Gastrocnemius medialis (tissue), 4 donors: ENCODE measurements around the gene ALDOA. TPM values are rescaled to one million over a fixed set of nuclear protein-coding genes. Genes with fewer than 3 reads are reported as not detected.
A peak's percentile ranks its signal among the peaks of the same experiment; 100 is the strongest.

ENCODE experiments used
- ATAC-seq, 2 donors: fragments of 150-250 bp; one replicate each; pipeline ENCODE4 v1.9.1; 2016
- DNase-seq, 2 donors: peaks; one replicate each; pipeline ENCODE4 v3.0.0-alpha.2; 2019
- H3K27ac ChIP-seq, 4 donors: fragments of 200-600 bp; sonication (generic); 1 replicate in 1 of 4; 2 replicates in 3 of 4; pipeline ENCODE4 v1.5.1; 2016 to 2018; ENCODE audit warnings: mild to moderate bottlenecking in 2 of 4, moderate library complexity in 1 of 4
- H3K27me3 ChIP-seq, 3 donors: fragments of 200-600 bp; sonication (generic) in 2 of 3; 1 replicate in 1 of 3; 2 replicates in 2 of 3; pipeline versions ENCODE4 v1.5.1 to v1.6.0; 2016 to 2019; ENCODE audit warnings: mild to moderate bottlenecking in 1 of 3, moderate library complexity in 1 of 3
- H3K36me3 ChIP-seq, 2 donors: fragments of 200-600 bp; sonication (generic) in 1 of 2; one replicate each; pipeline ENCODE4 v1.5.1; 2017 to 2018
- H3K4me1 ChIP-seq, 2 donors: fragments of 200-600 bp; sonication (generic) in 1 of 2; one replicate each; pipeline ENCODE4 v1.5.1; 2016 to 2017; ENCODE audit warnings: mild to moderate bottlenecking in 2 of 2
- H3K4me3 ChIP-seq, 4 donors: fragments of 200-600 bp; sonication (generic) in 3 of 4; 1 replicate in 1 of 4; 2 replicates in 3 of 4; pipeline ENCODE4 v1.5.1; 2016 to 2019; ENCODE audit warnings: mild to moderate bottlenecking in 2 of 4
- H3K9me3 ChIP-seq, 3 donors: fragments of 200-600 bp; sonication (generic) in 2 of 3; 1 replicate in 1 of 3; 2 replicates in 2 of 3; pipeline ENCODE4 v1.5.1; 2016 to 2019
- POLR2A ChIP-seq, 2 donors: fragments of 450-650 bp; IDR thresholded peaks; one replicate each; pipeline ENCODE4 v1.6.1; 2017; ENCODE audit warnings: antibody characterized with exemption in 2 of 2, mild to moderate bottlenecking in 2 of 2, moderate library complexity in 2 of 2
- in situ Hi-C, 4 donors: fragments of 200-750 bp; cut with MboI; loops; one replicate each; pipeline versions ENCODE4 v1.15.0 to v1.8.0; 2017; ENCODE audit warnings: low sequenced_read_pairs in 4 of 4
- intact Hi-C: fragments of 100-400 bp; cut with DNase I; formaldehyde crosslinking; loops from one replicate; pipeline ENCODE4 v1.15.1; 2023; ENCODE audit warnings: low total_unique reads
- total RNA-seq, 4 donors: library from RNA; depleted of rRNA; stranded (reverse); fragments of >200 nt; gene quantifications; one replicate each; pipeline versions ENCODE4 v1.1.0 to v1.2.3, GENCODE V29; 2016
- TF ChIP-seq, protein P1 (sequence below), 5 experiments: fragments of 450-650 bp in 3 of 5; fragments of 200-600 bp in 2 of 5; sonication (generic) in 2 of 5; IDR thresholded peaks in 4 of 5; conservative IDR thresholded peaks in 1 of 5; 1 replicate in 4 of 5; 2 replicates in 1 of 5; pipeline ENCODE4 v1.5.1; 2016 to 2019; ENCODE audit warnings: antibody characterized with exemption in 5 of 5, mild to moderate bottlenecking in 3 of 5, moderate library complexity in 3 of 5

The ALDOA gene
- total RNA-seq, 4 donors from 2014 or later = 6,096 to 10,805 (median 7,093) TPM

DNA sequence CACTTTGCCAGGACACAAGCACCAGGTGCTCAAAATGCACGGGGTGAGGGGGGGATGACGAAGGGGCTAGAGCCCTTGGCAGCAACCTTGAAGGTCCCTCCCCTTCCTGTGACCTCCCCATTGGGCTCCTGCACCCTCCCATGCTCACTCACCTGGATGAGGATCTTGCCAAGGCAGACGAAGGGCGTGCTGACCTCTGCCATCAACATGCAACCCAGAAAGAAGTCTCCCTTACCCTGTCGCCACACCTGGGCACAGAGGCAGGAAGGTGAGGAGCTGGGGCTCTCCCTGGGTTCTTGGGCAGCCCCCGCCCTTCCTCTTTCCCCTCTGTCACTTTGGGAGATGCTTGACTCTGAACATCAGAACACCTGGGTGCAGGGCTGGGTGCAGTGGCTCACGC, 40.0 kb upstream of the ALDOA start:
- no peak for TF ChIP-seq POLR2A (IDR thresholded peaks at IDR 0.05)
- TF ChIP-seq, protein P1, sequence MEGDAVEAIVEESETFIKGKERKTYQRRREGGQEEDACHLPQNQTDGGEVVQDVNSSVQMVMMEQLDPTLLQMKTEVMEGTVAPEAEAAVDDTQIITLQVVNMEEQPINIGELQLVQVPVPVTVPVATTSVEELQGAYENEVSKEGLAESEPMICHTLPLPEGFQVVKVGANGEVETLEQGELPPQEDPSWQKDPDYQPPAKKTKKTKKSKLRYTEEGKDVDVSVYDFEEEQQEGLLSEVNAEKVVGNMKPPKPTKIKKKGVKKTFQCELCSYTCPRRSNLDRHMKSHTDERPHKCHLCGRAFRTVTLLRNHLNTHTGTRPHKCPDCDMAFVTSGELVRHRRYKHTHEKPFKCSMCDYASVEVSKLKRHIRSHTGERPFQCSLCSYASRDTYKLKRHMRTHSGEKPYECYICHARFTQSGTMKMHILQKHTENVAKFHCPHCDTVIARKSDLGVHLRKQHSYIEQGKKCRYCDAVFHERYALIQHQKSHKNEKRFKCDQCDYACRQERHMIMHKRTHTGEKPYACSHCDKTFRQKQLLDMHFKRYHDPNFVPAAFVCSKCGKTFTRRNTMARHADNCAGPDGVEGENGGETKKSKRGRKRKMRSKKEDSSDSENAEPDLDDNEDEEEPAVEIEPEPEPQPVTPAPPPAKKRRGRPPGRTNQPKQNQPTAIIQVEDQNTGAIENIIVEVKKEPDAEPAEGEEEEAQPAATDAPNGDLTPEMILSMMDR (IDR thresholded peaks at IDR 0.05 in 4 of 5, conservative IDR thresholded peaks at IDR 0.05 in 1 of 5) = no peak
- Histone ChIP-seq H3K4me1 (peaks cover 5 to 8% of the 10 kb centered on the region in 2 donors), H3K9me3 (no peaks in the 10 kb centered on the region), H3K27me3 (peaks cover 4 to 20% (median 12%) of the 10 kb centered on the region in 3 donors), H3K36me3 (no peaks in the 10 kb centered on the region), H3K27ac (no peak overlapping the region), H3K4me3 (no peak overlapping the region)
- intact Hi-C loops (loop anchor here (10.0 kb wide), 1 partner anchor 161 kb away; the partner anchor contains the start of gene CDIPT), in situ Hi-C loops (loop anchor here in 3 of 4 donors (5.0 to 25.0 kb wide), 3 partner anchors 321 to 338 kb away; partner anchors contain the start of gene QPRT (in 1 of the 3))
- ATAC-seq (no peak), DNase-seq (no peak)

- Histone ChIP-seq H3K4me1 (peaks cover under 1 to 13% of the 10 kb centered on the region in 2 donors), H3K27ac (no peak overlapping the region), H3K4me3 (no peak overlapping the region), H3K27me3 (peaks cover 9 to 29% (median 15%) of the 10 kb centered on the region in 3 donors), H3K36me3 (no peaks in the 10 kb centered on the region), H3K9me3 (no peaks in the 10 kb centered on the region)
- in situ Hi-C loops = loop anchor here in 3 of 4 donors (5.0 to 25.0 kb wide), 3 partner anchors 322 to 339 kb away; partner anchors contain the start of gene QPRT (in 1 of the 3)
- DNase-seq = no peak
- TF ChIP-seq, protein P1 (IDR thresholded peaks at IDR 0.05 in 4 of 5, conservative IDR thresholded peaks at IDR 0.05 in 1 of 5) = no peak
- TF ChIP-seq POLR2A (IDR thresholded peaks at IDR 0.05) = no peak
- no peak for ATAC-seq
- intact Hi-C loops = loop anchor here (10.0 kb wide), 1 partner anchor 162 kb away; the partner anchor contains the start of gene CDIPT
Observed at GRCh38 chr16:30026449-30026848, 39.1 kb upstream of the ALDOA start.

- peaks cover 0 to 15% of the 10 kb centered on the region in 2 donors for H3K4me1 ChIP-seq
- H3K4me3 ChIP-seq = no peak overlapping the region
- ATAC-seq = no peak
- DNase-seq = no peak
- H3K27ac ChIP-seq = no peak overlapping the region
- H3K27me3 ChIP-seq = peaks cover 22 to 41% (median 29%) of the 10 kb centered on the region in 3 donors
- in situ Hi-C loops (loop anchor here in 3 of 4 donors (5.0 to 25.0 kb wide), 3 partner anchors 323 to 341 kb away; partner anchors contain the start of gene QPRT (in 1 of the 3)), intact Hi-C loops (loop anchor here (10.0 kb wide), 1 partner anchor 163 kb away; the partner anchor contains the start of gene CDIPT)
- no peaks in the 10 kb centered on the region for H3K9me3 ChIP-seq
- TF ChIP-seq POLR2A (IDR thresholded peaks at IDR 0.05) = no peak
- TF ChIP-seq, protein P1 (IDR thresholded peaks at IDR 0.05 in 4 of 5, conservative IDR thresholded peaks at IDR 0.05 in 1 of 5) = no peak
- H3K36me3 ChIP-seq = no peaks in the 10 kb centered on the region
Observed at GRCh38 chr16:30027588-30028437, 37.7 kb upstream of the ALDOA start.

DNA sequence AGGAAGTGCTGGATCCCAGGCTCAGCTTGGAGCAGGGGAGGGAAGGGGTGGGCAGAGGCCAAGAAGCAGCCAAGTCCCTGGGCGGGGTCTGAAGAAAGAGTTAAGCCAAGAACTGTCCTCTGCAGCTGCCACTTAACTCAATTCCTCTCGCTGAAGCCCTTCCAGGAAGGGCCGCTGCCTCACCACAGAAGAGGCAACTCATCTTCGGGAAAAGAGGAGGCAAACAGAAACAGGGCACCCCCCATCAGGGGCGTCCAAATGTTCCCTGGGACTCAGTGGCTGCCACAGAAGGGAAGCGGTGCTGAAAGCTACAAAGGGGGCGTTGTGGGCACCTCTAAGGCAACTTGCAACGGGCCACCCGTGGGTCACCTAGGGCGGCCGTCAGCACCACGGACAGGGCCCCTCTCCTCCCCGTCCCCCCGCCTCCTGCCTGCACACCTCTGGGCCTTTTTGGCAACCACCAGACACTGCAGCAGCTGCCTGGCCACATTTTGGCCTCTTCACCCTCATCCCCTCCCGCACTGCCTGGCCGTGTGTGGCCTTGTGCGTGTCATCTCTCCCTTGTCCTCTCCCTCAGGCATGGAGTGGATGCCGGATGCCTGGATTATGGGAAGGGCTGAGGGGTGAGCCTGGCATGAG, 37.0 kb upstream of the ALDOA start:
- DNase-seq = peak in 1 of 2 donors; percentile 37
- H3K36me3 ChIP-seq = no peaks in the 10 kb centered on the region
- intact Hi-C loops = loop anchor here (10.0 kb wide), 1 partner anchor 164 kb away; the partner anchor contains the start of gene CDIPT
- H3K4me1 ChIP-seq = peaks cover 0 to 15% of the 10 kb centered on the region in 2 donors
- H3K4me3 ChIP-seq = no peak overlapping the region
- in situ Hi-C loops = loop anchor here in 3 of 4 donors (5.0 to 25.0 kb wide), 3 partner anchors 324 to 341 kb away; partner anchors contain the start of gene QPRT (in 1 of the 3)
- H3K27ac ChIP-seq = no peak overlapping the region
- TF ChIP-seq, protein P1 (IDR thresholded peaks at IDR 0.05 in 4 of 5, conservative IDR thresholded peaks at IDR 0.05 in 1 of 5) = no peak
- TF ChIP-seq POLR2A (IDR thresholded peaks at IDR 0.05) = no peak
- peak in 1 of 2 donors; percentile 36 for ATAC-seq
- H3K27me3 ChIP-seq = peaks cover 29 to 47% (median 30%) of the 10 kb centered on the region in 3 donors
- H3K9me3 ChIP-seq = no peaks in the 10 kb centered on the region
